ENCODE data around the gene PTPN7.
"Not testable (repeated sequence)": the region's sequence is repeated elsewhere in the genome, so short reads cannot be mapped to it uniquely, and the experiment has no call there.

DNA sequence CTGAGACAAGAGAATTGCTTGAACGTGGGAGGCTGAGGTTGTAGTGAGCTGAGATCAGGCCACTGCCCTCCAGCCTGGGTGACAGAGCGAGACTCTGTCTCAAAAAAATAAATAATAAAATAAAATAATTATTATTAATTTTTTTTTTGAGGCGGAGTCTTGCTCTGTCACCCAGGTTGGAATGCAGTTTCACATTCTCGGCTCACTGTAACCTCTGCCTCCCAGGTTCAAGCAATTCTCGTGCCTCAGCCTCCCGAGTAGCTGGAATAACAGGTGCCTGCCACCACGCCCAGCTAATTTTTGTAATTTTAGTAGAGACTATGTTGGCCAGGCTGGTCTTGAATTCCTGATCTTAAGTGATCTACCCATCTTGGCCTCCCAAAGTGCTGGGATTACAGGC, 48.8 kb downstream of the PTPN7 start:
- TF ChIP-seq CTCF (IDR thresholded peaks at IDR 0.05; ENCODE audit: low read length); EZH2 (IDR thresholded peaks at IDR 0.05; ENCODE audit: borderline replicate concordance, low read length): not testable (repeated sequence)
